ENCODE measurements around the gene MYADML2.
"Not testable (repeated sequence)": the region's sequence is repeated elsewhere in the genome, so short reads cannot be mapped to it uniquely, and the experiment has no call there.

MYADML2 gene

GRCh38 chr17:81957691-81958432, 10.8 kb upstream of the MYADML2 start:
- DNase-seq, result no peak

GRCh38 chr17:81956607-81957589, 9.9 kb upstream of the MYADML2 start:
- no peak for DNase-seq

DNA sequence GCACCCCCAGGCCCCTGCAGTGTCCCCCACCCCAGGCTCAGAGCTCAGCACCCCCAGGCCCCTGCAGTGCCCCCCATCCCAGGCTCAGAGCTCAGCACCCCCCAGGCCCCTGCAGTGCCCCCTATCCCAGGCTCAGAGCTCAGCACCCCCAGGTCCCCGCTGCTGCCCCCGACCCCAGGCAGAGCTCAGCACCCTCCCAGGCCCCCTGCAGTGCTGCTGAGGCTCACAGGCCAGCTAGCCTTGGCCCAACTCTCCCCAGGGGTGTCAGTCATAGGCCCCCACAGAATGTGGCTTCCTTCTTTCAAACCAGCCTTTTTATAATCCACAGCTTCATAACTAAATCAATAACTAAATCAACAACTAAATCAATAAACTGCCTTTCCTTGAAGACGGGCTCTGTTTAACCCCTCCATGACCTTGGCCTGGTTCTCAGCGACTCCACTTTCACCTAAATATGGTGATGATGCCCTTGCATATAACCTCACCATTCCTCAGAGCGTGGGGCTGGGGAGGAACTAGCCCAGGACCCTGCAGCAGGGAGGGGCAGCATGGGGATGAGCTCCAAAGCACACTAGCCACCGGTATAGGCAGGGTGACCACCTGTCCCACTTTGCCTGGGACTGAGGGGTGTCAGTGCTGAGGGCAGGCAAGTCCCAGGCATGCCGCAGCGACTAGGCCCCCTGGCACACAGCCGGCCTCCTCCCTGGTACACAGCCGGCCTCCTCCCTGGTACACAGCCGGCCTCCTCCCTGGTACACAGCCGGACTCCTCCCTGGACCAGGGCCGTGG, 8.9 kb upstream of the MYADML2 start:
- DNase-seq, result no peak

GRCh38 chr17:81955058-81955681, 8.1 kb upstream of the MYADML2 start:
- no peak for DNase-seq

GRCh38 chr17:81954131-81955057, 7.4 kb upstream of the MYADML2 start:
- no peak for DNase-seq

DNA sequence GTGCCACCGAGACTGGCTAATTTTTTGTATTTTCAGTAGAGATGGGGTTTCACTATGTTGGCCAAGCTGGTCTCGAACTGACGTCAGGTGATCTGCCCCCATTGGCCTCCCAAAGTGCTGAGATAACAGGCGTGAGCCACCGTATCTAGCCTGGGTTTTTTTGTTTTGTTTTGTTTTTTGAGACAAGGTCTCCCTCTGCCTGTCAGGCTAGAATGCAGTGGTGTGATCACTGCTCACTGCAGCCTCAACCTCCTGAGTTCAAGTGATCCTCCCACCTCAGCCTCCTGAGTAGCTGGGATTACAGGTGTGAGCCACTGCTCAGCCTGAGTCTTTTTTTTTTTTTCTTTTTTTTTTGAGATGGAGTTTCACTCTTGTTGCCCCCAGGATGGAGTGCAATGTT, 6.4 kb upstream of the MYADML2 start:
- DNase-seq, result not testable (repeated sequence)

DNA sequence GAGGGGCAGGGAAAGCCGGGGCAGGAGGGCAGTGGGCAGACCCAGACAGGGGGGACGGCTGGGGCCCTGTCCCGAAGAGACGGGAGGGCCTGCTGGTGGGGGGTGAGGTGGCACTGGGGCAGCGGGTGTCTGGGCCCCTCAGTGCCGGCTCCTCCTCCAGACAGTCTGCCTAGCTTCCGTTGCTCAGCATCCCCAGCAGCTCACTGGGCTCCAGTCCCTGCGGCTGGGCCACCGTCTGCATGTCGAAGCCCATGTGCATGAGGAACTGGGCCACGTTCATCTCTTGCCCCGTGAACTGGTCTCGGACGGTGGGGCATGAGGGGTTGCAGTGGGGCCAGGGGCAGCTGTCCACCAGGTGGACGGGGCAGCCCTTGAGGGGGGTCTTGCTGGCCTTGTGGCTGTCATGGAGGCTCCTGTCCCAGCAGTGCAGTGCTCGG, 5.8 kb upstream of the MYADML2 start:
- DNase-seq, result no peak

GRCh38 chr17:81951785-81952684, 5.0 kb upstream of the MYADML2 start:
- no peak for DNase-seq

DNA sequence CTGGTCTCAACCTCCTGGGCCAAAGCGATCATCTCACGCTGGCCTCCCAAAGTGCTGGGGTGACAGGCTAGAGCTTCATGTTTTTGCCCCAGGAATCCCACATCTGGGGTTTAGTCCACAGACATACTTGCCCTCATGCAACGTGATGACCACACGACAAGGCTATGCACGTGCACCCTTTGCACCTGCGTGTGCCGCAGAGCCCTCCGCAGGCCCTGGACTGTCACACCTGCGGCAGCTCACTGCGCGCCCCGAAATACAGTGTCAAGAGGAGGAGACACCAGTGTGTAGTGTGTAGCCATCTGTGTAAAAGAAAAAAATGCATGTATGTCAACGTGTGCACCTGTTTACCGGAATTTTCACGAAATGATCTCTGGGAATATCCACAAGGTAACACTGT, 3.5 kb upstream of the MYADML2 start:
- no peak for DNase-seq

- DNase-seq, result no peak
Observed at GRCh38 chr17:81948635-81949378, 1.8 kb upstream of the MYADML2 start.

- no peak for DNase-seq
Observed at GRCh38 chr17:81944858-81945257, 2.2 kb downstream of the MYADML2 start.

GRCh38 chr17:81942167-81942553, 4.9 kb downstream of the MYADML2 start:
- DNase-seq, result no peak

DNA sequence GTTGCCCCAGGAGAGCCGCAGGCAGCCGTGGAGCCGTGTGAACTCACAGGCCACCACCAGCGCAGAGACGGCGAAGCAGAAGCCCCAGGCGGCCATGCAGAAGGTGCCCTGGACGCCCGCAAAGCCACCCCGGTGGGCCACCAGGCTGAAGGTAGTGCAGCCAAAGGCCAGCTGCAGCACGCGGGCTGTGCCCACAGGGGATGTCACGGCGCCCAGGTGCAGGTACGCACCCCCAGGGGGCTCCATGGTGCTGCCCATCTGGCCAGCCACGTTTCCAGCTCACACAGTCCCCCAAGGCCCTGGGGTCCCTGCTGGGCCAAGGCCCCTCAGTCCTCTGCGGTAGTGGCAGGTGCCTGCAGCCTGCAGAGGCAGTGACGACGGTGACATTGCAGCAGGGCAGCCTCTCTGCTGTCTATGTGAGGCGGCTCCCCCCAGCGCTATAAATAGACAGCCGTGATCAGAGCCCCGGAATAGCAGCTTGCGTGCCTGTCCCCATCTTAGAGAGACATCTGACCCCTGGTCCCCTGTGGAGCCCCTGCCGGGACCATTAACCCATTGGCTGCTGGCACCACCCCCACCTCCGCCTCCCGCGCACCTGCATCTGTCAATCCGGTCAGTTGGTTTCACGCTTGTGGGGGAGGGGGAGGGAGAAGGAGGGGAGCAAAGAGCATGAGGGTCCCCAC, 5.4 kb downstream of the MYADML2 start:
- no peak for DNase-seq

DNA sequence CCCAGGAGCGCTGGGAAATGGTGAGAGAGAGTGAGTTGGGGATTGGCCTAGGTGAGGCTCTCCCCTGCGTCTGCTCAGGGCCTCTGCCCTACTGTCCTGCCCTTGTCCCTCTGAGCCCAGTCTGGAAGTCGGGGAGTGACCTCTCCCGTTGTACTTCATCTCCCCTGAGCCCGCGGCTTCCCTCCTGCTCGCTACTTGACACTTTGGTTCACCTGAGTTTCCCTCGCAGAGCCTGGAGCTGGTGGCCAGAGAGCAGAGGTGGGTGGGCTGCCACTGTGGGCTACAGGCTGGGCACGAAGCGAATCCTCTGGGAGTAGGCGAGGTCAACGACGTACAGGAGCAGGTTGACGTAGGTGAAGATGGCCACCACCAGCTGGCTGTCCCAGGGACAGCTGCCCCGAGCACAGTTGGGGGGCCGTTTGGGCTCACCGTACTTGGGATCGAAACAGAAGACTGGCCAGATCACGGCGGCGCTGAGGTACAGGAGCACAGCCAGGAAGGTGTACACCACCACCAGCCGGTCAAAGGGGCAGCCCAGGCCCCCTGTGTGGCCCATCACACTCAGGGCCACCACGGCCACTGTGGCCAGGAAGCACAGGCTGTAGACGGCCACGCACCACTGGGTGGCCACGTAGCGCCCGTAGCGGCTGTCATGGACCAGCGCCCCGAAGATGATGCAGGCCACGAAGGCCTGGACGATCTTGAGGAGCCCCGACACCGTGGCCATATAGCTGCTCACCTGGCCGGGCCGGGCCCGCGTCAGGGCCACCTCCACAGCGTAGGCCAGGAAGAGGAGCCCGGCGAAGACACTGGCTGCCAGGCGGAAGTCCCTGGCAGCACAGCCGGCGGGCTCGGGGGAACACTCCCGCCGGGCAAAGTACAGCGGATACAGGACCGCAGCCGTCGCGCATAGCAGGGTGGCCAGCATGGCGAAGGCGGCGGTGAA, 6.2 kb downstream of the MYADML2 start:
- no peak for DNase-seq

DNA sequence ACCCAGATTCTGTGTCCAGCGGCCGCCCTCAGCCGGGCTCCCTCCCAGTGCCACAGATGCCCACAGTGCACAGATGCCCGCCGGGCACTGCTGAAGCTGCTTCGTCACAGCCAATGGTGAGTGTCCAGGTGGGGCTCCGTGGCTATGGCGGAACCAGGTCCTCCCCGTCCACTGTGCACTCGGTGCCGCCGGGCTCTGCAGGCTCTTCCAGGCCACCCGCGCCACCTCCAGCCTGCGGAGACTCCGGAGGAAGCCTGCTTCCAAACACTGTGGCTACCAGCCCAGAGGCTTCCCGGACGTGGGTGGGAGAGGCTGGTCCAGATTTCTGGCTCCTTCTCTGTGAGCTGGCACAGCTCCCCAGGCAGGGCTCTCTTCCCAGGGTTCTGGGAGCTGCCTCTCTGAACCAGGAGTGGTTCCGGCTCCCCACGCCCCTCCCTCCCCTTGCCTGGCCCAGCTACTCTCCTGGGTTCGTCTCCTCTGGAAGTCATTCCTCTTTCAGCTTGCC, 7.1 kb downstream of the MYADML2 start:
- DNase-seq, result no peak

- DNase-seq, result no peak
Observed at GRCh38 chr17:81939218-81939617, 7.8 kb downstream of the MYADML2 start.

GRCh38 chr17:81935709-81936084, 11.3 kb downstream of the MYADML2 start:
- no peak for DNase-seq

Data from stimulated activated CD4-positive, alpha-beta T cell treated with anti-CD3 and anti-CD28 coated beads, Interleukin-15, amount 100 ng/mL, for 24 hours (primary cell).